Activated T-helper 1 cell treated with anti-CD3 and anti-CD28 coated beads, Interleukin-2, amount 50 U/mL, for 16 hours (primary cell): ENCODE data around the gene CITED2.
"Not testable (repeated sequence)": the region's sequence is repeated elsewhere in the genome, so short reads cannot be mapped to it uniquely, and the experiment has no call there.

Source experiments
- DNase-seq, 2 donors: peaks; one replicate each; pipeline ENCODE4 v3.0.0-alpha.2; 2020; ENCODE audit warnings: low read depth in 1 of 2, low spot score in 1 of 2

Gene CITED2

GRCh38 chr6:139364982-139365379, 9.5 kb downstream of the CITED2 start:
- no peak for DNase-seq

GRCh38 chr6:139364302-139364981, 10.0 kb downstream of the CITED2 start:
- DNase-seq: no peak

- not testable (repeated sequence) for DNase-seq
These were observed 10.7 kb downstream of the CITED2 start for GRCh38 chr6:139363797-139364196.

GRCh38 chr6:139363123-139363522, 11.3 kb downstream of the CITED2 start:
- not testable (repeated sequence) for DNase-seq

GRCh38 chr6:139361211-139361610, 13.2 kb downstream of the CITED2 start:
- no peak for DNase-seq

GRCh38 chr6:139356924-139357323, 17.5 kb downstream of the CITED2 start:
- no peak for DNase-seq

GRCh38 chr6:139355777-139356445, 18.5 kb downstream of the CITED2 start:
- no peak for DNase-seq

- DNase-seq: no peak
These were observed 19.3 kb downstream of the CITED2 start for GRCh38 chr6:139355172-139355571.

- no peak for DNase-seq
These were observed 20.3 kb downstream of the CITED2 start for GRCh38 chr6:139354189-139354588.

GRCh38 chr6:139349464-139350020, 24.9 kb downstream of the CITED2 start:
- no peak for DNase-seq

- DNase-seq: no peak
These were observed 28.1 kb downstream of the CITED2 start for GRCh38 chr6:139346392-139346791.

- DNase-seq: no peak
These were observed 30.1 kb downstream of the CITED2 start for GRCh38 chr6:139344186-139344963.

- DNase-seq: no peak
These were observed 31.2 kb downstream of the CITED2 start for GRCh38 chr6:139343052-139343750.

GRCh38 chr6:139341060-139341459, 33.4 kb downstream of the CITED2 start:
- DNase-seq: no peak

GRCh38 chr6:139338795-139339194, 35.7 kb downstream of the CITED2 start:
- DNase-seq: no peak

- DNase-seq: no peak
These were observed 36.6 kb downstream of the CITED2 start for GRCh38 chr6:139337830-139338229.

GRCh38 chr6:139337001-139337400, 37.4 kb downstream of the CITED2 start:
- no peak for DNase-seq

- no peak for DNase-seq
These were observed 38.0 kb downstream of the CITED2 start for GRCh38 chr6:139336488-139336887.

GRCh38 chr6:139335447-139336210, 38.8 kb downstream of the CITED2 start:
- DNase-seq: no peak

- DNase-seq: no peak
These were observed 39.5 kb downstream of the CITED2 start for GRCh38 chr6:139334806-139335446.
